GM12878 (cell line): ENCODE results near the gene TROAP. TPM values are rescaled to one million over a fixed set of nuclear protein-coding genes. Genes with fewer than 3 reads are reported as not detected.

Experiments used
- ATF7 ChIP-seq: fragments of 450-650 bp; IDR thresholded peaks from 2 replicates; pipeline ENCODE4 v1.6.1; 2016; ENCODE audit warnings: low read depth, mild to moderate bottlenecking
- CHD1 ChIP-seq: IDR thresholded peaks from 2 replicates; pipeline ENCODE4 v1.6.1; 2012; ENCODE audit warnings: low read depth, low read length, improper control_type of control experiment
- CUX1 ChIP-seq: IDR thresholded peaks from 2 replicates; pipeline ENCODE4 v1.6.1; 2012; ENCODE audit warnings: improper control_type of control experiment, low read depth, low read length; ENCODE audit not compliant: insufficient replicate concordance
- HCFC1 ChIP-seq: fragments of 150-350 bp; IDR thresholded peaks from 2 replicates; pipeline ENCODE4 v1.6.1; 2014; ENCODE audit warnings: low read length
- KLF5 ChIP-seq: fragments of 450-650 bp; IDR thresholded peaks from 2 replicates; pipeline ENCODE4 v1.6.1; 2014; ENCODE audit warnings: mild to moderate bottlenecking; ENCODE audit not compliant: partially characterized antibody
- MEF2B ChIP-seq: fragments of 450-650 bp; IDR thresholded peaks from 2 replicates; pipeline ENCODE4 v1.6.1; 2018; ENCODE audit warnings: mild to moderate bottlenecking, moderate library complexity; ENCODE audit not compliant: partially characterized antibody, poor library complexity, severe bottlenecking
- NBN ChIP-seq: fragments of 450-650 bp; IDR thresholded peaks from 2 replicates; pipeline ENCODE4 v1.6.1; 2016
- NFYA ChIP-seq: IDR thresholded peaks from 2 replicates; pipeline ENCODE4 v1.6.1; 2011; ENCODE audit warnings: low read depth, mild to moderate bottlenecking, low read length, improper control_type of control experiment, borderline replicate concordance
- POLR2A ChIP-seq: IDR thresholded peaks from 2 replicates; pipeline ENCODE4 v1.6.1; 2011; ENCODE audit warnings: low read depth, mild to moderate bottlenecking, low read length
- POLR2AphosphoS5 ChIP-seq: IDR thresholded peaks from 2 replicates; pipeline ENCODE4 v1.6.1; 2011; ENCODE audit warnings: mild to moderate bottlenecking, low read length, inconsistent platforms
- RAD21 ChIP-seq: IDR thresholded peaks from 2 replicates; pipeline ENCODE4 v1.6.1; 2011; ENCODE audit warnings: mild to moderate bottlenecking, low read depth, low read length, moderate library complexity; ENCODE audit not compliant: insufficient read depth
- STAT3 ChIP-seq: IDR thresholded peaks from 2 replicates; pipeline ENCODE4 v1.6.1; 2011; ENCODE audit warnings: low read depth, low read length, improper control_type of control experiment
- SUPT20H ChIP-seq: IDR thresholded peaks from 2 replicates; pipeline ENCODE4 v1.6.1; 2011; ENCODE audit warnings: low read depth, mild to moderate bottlenecking, low read length, moderate library complexity, borderline replicate concordance; ENCODE audit not compliant: control insufficient read depth
- TAF1 ChIP-seq: IDR thresholded peaks from 2 replicates; pipeline ENCODE4 v1.6.1; 2011; ENCODE audit warnings: mild to moderate bottlenecking, low read depth, low read length, borderline replicate concordance
- ZNF592 ChIP-seq: fragments of 450-650 bp; IDR thresholded peaks from 2 replicates; pipeline ENCODE4 v1.6.1; 2017; ENCODE audit warnings: mild to moderate bottlenecking, moderate library complexity
- polyA plus RNA-seq, 11 experiments: library from polyadenylated mRNA; depleted of rRNA in 4 of 11; unstranded in 6 of 11; stranded (reverse) in 5 of 11; fragments of >200 nt; fragmentation: Nextera tagmentation in 4 of 11; fragmentation: Illumina TruSeq in 1 of 11; extraction: Ambion mirVana in 4 of 11; extraction: Trizol in 1 of 11; gene quantifications; 1 replicate in 1 of 11; 2 replicates in 10 of 11; pipeline versions ENCODE4 v1.2.1 to v1.2.3, GENCODE V29; 2011 to 2016; ENCODE audit warnings: inconsistent platforms in 2 of 11, missing spikeins in 2 of 11, low read depth in 1 of 11
- total RNA-seq, 4 experiments: library from RNA; depleted of rRNA in 3 of 4; stranded (reverse); fragments of >200 nt in 3 of 4; fragmentation: Illumina TruSeq in 1 of 4; extraction: Trizol in 1 of 4; gene quantifications; 2 replicates each; pipeline versions ENCODE4 v1.2.1 to v1.2.3, GENCODE V29; 2013 to 2021
- TF ChIP-seq, protein P1 (sequence below): IDR thresholded peaks from 2 replicates; pipeline ENCODE4 v1.6.1; 2012; ENCODE audit warnings: low read depth, low read length, improper control_type of control experiment
- TF ChIP-seq, protein P2 (sequence below): fragments of 450-650 bp; conservative IDR thresholded peaks from 2 replicates; pipeline ENCODE4 v1.6.1; 2017; ENCODE audit warnings: mild to moderate bottlenecking, moderate library complexity

TROAP gene
- total and polyA plus RNA-seq, 10 of the 15 experiments (the other 5 are each of a cell fraction or from before 2014, with no cell fraction given) = 26.8 to 93.7 (median 52.6) TPM

DNA sequence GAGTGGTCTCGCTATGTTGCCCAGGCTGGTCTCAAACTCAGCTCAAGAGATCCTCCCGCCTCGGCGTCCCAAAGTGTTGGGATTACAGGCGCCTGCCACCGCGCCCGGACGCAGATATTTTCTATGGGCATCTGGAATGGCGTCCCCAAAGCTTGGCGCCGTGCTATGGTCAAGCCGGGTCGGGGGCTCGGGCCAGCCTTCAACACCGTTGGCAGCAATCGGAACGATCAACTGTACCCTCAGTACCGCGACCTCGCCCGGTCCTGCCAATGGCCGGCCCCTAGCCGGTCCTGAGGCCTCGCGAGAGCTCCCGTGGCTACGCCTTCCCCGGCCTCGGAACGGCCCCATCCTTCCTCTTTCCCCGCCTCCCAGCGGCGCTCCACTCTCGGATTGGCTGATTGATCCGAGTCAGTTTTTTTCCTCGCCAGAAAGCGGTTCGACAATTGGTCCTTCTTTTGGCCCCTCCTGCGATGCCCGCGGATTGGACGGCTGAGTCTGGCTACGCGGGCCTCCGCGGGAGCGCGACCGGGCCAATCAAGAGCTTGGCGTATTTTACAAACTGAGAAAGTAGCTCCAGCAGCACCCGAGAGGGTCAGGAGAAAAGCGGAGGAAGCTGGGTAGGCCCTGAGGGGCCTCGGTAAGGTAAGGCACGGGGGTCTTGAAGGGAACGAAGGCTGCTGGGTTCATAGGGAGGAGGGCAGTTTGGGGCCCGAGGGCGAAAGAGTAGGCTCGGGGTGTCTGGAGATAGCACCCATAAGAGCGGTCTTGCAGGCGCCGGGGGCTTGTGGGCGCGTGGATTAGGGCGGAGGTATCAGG lies at the start of gene TROAP (continued):
- TF ChIP-seq NFYA (peak; percentile 45), CHD1 (peak; percentile 47; the same call in 1 of the 2 replicates), MEF2B (no peak), POLR2AphosphoS5 (peak; percentile 77; the same call in 1 of the 2 replicates), RAD21 (no peak), SUPT20H (no peak), NBN (peak; percentile 15; the same call in 1 of the 2 replicates), POLR2A (peak; percentile 95), ATF7 (no peak), CUX1 (no peak), HCFC1 (no peak), ZNF592 (no peak), STAT3 (no peak), TAF1 (peak; percentile 68; the same call in 1 of the 2 replicates), KLF5 (no peak)
- TF ChIP-seq, protein P1, sequence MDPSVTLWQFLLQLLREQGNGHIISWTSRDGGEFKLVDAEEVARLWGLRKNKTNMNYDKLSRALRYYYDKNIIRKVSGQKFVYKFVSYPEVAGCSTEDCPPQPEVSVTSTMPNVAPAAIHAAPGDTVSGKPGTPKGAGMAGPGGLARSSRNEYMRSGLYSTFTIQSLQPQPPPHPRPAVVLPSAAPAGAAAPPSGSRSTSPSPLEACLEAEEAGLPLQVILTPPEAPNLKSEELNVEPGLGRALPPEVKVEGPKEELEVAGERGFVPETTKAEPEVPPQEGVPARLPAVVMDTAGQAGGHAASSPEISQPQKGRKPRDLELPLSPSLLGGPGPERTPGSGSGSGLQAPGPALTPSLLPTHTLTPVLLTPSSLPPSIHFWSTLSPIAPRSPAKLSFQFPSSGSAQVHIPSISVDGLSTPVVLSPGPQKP = no peak
- TF ChIP-seq, protein P2, sequence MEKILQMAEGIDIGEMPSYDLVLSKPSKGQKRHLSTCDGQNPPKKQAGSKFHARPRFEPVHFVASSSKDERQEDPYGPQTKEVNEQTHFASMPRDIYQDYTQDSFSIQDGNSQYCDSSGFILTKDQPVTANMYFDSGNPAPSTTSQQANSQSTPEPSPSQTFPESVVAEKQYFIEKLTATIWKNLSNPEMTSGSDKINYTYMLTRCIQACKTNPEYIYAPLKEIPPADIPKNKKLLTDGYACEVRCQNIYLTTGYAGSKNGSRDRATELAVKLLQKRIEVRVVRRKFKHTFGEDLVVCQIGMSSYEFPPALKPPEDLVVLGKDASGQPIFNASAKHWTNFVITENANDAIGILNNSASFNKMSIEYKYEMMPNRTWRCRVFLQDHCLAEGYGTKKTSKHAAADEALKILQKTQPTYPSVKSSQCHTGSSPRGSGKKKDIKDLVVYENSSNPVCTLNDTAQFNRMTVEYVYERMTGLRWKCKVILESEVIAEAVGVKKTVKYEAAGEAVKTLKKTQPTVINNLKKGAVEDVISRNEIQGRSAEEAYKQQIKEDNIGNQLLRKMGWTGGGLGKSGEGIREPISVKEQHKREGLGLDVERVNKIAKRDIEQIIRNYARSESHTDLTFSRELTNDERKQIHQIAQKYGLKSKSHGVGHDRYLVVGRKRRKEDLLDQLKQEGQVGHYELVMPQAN = peak; percentile 100
